T-helper 22 cell (primary cell): ENCODE results near the gene CDK9.
"Not testable (repeated sequence)": the region's sequence is repeated elsewhere in the genome, so short reads cannot be mapped to it uniquely, and the experiment has no call there.

Source experiments
- DNase-seq: peaks from one replicate; pipeline ENCODE4 v3.0.0-alpha.2; 2020; ENCODE audit warnings: low read depth

The CDK9 gene

DNA sequence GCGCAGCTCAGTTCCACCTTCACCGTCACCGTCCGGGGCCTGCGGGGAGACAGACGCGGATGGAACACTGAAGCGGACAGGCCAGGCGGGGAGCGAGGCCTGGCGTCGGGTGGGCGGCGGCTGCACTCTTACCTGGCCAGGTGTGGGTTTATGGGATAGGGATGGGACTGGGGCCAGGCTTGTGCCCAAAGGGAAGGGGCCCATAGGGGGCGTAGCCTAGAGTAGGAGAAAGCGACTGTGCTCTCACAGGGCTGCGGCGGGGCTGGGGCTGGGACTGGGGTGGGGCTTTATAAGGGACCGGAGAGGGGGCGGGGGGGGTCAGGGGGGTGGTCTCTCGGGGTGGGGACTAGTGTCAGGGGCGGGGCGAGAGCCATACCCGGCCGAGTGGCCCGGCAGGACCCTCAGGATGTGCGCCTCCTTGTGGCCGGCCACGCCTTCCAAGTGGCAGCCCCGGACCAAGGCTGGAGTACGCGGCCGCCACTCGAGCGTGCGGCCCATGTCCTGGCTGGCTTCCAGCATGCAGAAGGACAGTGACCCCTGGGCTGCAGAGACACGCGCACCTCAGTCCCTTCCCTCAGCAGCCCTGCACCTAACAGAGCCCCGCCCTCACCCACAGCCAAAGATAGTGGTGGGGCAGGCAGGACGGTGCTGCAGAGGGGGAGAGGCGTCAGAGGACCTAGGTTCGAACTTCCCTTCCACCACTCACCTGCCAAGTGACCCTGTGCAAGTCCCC, 39.7 kb downstream of the CDK9 start:
- no peak for DNase-seq

DNA sequence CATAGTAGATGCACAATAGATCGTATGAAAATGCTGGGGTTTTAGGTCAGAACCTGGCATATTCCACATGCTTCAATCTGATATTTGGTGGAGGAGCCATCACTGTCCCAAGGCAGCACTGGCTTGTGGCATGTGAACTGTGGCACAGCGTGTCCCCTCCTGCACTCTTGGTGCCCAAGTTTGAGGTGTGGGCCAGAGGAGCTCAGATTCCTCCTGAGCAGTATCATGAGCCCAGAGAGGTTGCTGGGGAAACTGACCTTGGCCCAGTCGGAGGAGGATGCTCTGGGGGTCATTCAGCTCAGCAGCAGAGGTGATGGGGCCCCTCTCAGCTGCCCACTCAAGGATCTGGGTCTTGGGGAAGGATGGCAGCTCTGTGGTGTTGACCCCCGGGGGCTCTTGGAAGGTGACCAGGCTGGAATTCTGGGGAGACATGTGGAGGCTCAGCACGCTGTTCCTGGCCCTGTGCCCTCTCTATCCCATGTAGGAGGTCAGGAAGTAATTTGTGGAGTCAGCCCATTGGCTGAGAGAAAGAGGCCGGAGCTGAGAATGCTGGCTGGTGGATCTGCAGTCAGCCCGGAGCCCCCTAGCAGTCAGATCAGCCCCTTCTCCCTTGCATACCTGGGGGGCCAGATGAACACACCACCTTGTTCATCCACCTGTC, 40.5 kb downstream of the CDK9 start:
- no peak for DNase-seq

DNA sequence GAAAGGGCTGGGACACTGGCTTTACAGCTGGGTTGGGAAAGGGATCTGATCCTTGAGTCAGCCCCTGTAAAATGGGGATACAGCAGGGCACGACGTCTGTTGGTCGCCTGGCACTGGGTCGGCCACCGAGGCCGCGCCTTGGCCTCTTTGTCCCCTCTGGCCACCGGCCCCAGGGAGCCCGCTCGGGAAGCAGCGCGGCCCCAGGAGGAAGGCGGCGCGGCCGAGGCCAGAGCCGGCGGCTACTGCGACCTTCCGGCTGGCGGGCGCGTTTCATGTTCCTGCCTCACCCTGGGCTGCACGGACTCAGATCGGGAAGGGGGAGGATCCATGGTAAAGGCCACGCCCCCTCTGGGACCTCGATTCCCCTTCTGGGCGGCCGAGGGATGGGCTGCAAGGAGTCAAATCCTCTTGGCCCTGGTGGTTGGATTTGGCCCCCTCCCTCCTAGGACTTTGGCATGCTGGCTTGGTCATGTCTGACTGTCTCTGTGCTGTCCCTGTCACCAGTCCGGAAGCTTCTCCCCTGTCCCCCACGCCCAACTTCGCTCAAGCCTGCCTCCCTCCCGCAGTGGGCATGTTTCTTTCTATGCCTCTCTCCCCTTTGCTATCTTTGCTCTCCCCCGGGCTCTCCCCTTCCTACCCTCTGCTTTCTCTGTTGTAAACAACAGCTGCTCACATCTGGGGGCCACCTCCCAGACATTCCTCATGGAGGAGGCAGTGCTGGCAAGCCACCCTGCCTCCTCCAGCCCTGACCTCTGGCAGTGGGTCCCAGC, 42.6 kb downstream of the CDK9 start:
- no peak for DNase-seq

DNA sequence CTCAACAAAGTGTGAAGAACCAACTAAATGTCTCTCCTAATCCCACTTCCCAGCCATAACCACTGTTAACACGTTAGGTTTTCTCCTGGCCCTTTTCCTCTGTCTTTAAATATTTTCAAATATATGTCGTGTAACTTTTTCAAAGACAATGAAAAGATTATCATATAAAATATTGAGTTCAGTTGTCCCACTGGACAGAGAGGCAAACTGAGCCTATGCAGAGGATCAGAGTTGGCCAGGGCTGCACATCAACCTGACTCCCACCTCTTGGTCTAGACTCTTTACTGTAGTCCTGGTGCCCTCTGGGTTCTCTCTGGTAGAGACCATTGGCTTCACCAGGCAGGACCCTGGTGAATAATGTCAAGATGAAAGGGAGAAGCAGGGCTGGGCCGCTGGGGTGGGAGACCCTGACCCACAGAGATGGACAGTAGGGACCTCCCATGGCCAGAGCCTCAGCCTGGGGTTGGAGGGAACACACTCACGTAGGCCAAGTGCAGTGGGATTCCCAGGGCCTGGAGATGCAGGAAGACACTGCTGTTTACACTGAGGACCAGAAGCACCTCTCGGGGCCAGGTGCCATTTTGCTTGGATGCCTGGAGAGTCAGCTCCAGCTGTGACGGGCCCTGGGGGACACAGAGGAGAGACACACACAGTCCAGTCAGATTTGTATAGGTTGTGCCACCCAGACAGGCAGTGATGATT, 43.5 kb downstream of the CDK9 start:
- DNase-seq, result no peak

DNA sequence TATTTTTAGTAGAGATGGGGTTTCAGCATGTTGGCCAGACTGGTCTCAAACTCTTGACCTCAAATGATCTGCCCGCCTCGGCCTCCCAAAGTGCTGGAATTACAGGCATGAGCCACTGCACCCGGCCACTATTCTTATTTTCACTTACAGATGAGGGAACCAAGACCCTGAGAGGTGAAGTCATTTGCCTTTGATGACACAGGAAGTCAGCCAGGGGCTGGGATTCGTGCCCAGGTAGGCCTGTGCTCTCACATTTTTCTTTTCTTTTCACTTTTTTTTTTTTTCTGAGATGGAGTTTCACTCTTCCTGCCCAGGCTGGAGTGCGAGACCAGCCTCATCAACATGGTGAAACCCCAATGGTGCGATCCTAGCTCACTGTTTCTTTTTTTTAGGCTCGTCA, 46.4 kb downstream of the CDK9 start:
- no peak for DNase-seq

DNA sequence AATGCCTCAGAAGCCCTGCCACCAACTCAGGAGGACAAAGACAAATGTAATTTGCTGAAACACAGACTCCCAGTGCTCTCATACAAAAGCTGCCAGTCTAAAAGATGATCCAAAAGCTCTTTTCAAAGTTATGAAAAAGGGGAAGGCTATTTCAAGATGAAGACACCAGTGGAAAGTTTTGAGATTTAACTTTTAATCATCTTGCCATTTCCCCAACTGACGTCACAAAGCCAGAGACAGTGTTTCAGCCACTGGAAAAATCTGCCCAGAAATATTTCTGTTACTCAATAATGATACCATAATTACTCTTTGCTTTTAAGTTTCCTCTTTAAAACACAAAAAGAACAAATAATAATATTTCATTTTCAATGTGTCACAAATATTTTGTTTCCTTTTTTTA, 47.7 kb downstream of the CDK9 start:
- no peak for DNase-seq

DNA sequence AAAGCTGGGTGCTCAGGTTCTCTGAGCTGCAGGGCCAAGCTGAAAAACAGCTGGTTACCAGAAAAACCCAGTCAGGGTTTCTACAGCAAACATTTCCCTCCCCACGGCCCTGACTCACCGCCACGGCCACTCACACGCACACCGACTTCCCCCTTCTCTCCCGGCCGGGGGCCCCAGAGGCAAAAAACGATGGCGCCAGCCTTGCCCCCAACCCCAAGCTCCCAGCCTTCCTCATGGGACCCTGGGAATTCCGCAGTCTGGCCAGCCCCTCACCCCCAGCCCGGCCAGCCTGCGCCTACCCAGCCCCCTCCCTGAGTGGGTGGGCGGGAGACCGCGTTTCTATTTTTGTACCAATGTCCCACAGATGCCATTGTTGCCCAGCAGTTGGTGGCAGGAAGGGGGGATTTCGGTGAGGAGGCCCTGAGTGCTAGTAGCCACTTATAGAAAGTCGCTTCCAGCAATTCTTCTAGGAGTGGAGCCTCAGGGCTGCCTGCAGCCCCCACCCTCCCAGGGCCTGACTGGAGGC, 50.2 kb downstream of the CDK9 start:
- DNase-seq, result no peak

DNA sequence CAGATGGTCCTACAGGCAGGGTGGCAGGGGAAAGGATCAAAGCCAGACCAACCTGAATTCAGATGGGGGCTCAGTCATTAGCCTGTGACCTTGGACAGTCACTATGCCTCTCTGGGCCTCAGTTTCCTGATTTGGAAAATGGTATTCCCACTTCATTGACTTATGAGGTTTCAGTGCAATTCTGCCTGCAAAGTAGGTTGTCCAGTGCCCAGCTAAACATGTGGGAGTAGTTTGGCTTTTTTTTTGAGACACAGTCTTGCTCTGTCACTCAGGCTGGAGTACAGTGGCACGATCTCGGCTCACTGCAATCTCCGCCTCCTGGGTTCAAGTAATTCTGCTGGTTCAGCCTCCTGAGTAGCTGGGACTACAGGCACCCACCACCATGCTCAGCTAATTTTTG, 50.7 kb downstream of the CDK9 start:
- DNase-seq, result not testable (repeated sequence)

DNA sequence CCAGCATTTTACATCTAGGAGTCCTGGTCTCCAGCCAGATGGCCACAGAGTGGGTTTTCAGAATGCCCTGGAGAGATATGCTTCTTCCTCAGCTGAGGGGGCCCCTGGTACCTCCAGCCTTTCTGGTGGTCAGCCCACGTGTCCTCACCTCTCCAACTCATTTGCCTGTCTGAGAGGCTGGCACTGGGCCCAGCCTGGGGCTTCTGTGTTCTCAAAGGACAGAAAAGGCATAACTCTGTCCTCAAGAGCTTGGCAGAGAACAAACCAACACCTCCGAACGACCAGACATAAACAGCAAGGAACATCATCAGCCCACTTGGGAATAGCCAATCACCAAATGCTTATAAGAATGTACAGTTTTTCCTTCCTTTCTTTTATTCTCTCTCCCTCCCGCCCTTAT, 51.5 kb downstream of the CDK9 start:
- no peak for DNase-seq

DNA sequence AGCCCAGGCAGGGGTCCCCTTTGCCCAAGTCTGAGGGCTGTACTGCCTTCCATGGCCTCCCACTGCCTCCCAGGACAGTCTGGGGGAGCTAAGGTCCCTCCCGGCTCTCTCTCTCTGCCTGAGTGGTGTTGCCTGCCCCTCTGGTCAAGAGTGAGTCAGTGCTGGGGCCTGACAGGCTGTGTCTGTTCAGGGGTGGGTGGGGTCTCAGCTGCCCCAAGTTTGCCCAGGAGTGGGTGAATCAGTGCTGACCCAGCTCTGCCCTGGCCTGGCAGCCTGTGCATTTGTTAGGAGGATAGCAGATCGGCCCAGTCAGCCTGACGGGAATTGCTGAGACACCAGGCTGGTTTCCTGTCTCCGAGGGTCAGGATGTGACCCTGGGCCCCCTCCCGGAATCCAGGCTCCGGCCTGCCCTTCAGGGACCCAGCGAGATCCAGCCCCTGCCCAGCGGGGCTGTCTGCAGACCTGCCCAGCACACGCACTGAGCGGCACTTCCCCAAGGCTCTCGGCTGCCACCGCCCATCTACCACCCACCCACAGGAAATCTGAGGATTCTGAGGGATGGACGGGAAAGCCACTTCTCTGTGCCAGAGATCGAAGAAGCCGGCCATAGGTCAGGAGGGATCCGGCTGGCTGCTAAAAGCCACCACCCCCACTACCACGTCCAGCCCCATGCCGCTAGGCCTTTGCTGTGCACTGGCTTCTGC, 52.7 kb downstream of the CDK9 start:
- no peak for DNase-seq
